B cell (primary cell): ENCODE measurements around the gene GRIN3A. TPM values are rescaled to one million over a fixed set of nuclear protein-coding genes. Genes with fewer than 3 reads are reported as not detected.

Source experiments
- ATAC-seq: fragments of 200-7000 bp; cut with Tn5 transposase; one replicate; pipeline ENCODE4 v1.10.0; 2021; ENCODE audit warnings: low read depth, mild to moderate bottlenecking, moderate number of reproducible peaks, moderate library complexity
- CTCF ChIA-PET: fragments of 350-600 bp; sonication (Branson Sonifier 250); formaldehyde crosslinking; loops from one replicate; lab custom pipeline; 2021; ENCODE audit warnings: antibody characterized with exemption, inconsistent platforms; lab: Charles Lee
- POLR2A ChIA-PET: fragments of 350-600 bp; sonication (Branson Sonifier 250); formaldehyde crosslinking; loops from one replicate; lab custom pipeline; 2021; ENCODE audit warnings: antibody characterized with exemption; lab: Charles Lee
- DNase-seq: peaks from one replicate; pipeline ENCODE4 v3.0.0; 2013
- H2AFZ ChIP-seq: 2 replicates; pipeline ENCODE4 v1.6.1; 2012; ENCODE audit warnings: mild to moderate bottlenecking, low read depth, low read length; ENCODE audit not compliant: insufficient read depth, poor library complexity, severe bottlenecking
- H3K27ac ChIP-seq, 2 donors: 1 replicate in 1 of 2; 2 replicates in 1 of 2; pipeline ENCODE4 v1.5.1; 2012 to 2013; ENCODE audit warnings: low read length in 2 of 2, mild to moderate bottlenecking in 2 of 2, moderate library complexity in 1 of 2
- H3K27me3 ChIP-seq, 4 experiments: fragments of 200-600 bp in 1 of 4; sonication (generic) in 1 of 4; replicated peaks in 1 of 4; 1 replicate in 2 of 4; 2 replicates in 2 of 4; pipeline versions ENCODE4 v1.6.1 to v1.7.0; 2013 to 2016; ENCODE audit warnings: low read length in 3 of 4, mild to moderate bottlenecking in 2 of 4, mixed read lengths in 1 of 4, moderate library complexity in 1 of 4; ENCODE audit not compliant: insufficient read depth in 4 of 4, control insufficient read depth in 3 of 4; ENCODE audit errors: control extremely low read depth in 1 of 4
- H3K36me3 ChIP-seq, 2 experiments: replicated peaks in 1 of 2; 1 replicate in 1 of 2; 2 replicates in 1 of 2; pipeline versions ENCODE4 v1.6.1 to v1.7.1; 2013; ENCODE audit warnings: low read length in 1 of 2; ENCODE audit not compliant: insufficient read depth in 2 of 2, control insufficient read depth in 1 of 2; ENCODE audit errors: control extremely low read depth in 1 of 2, extremely low read depth in 1 of 2
- H3K4me1 ChIP-seq, 2 donors: fragments of 200-600 bp in 1 of 2; sonication (generic) in 1 of 2; 1 replicate in 1 of 2; 2 replicates in 1 of 2; pipeline versions ENCODE4 v1.5.1 to v1.6.1; 2013 to 2017; ENCODE audit warnings: low read length in 2 of 2; ENCODE audit not compliant: control insufficient read depth in 2 of 2, insufficient read depth in 2 of 2
- H3K4me2 ChIP-seq: replicated peaks from 2 replicates; pipeline ENCODE3; 2012; ENCODE audit warnings: mild to moderate bottlenecking, low read depth, low read length; ENCODE audit not compliant: poor library complexity, severe bottlenecking
- H3K4me3 ChIP-seq, 5 experiments: fragments of 200-600 bp in 1 of 5; sonication (generic) in 1 of 5; 1 replicate in 3 of 5; 2 replicates in 2 of 5; pipeline versions ENCODE4 v1.5.1 to v1.7.0; 2011 to 2016; ENCODE audit warnings: low read length in 4 of 5, mild to moderate bottlenecking in 4 of 5, low read depth in 2 of 5, control low read depth in 1 of 5, moderate library complexity in 1 of 5; ENCODE audit not compliant: insufficient read depth in 1 of 5; ENCODE audit errors: control extremely low read depth in 1 of 5, extremely low read depth in 1 of 5
- H3K79me2 ChIP-seq: fragments of 200-600 bp; sonication (generic); one replicate; pipeline ENCODE4 v1.6.0; 2016; ENCODE audit warnings: low read length; ENCODE audit not compliant: control insufficient read depth, insufficient read depth
- H3K9ac ChIP-seq: fragments of 200-600 bp; sonication (generic); 2 replicates; pipeline ENCODE4 v1.6.1; 2017; ENCODE audit warnings: mild to moderate bottlenecking, low read length, moderate library complexity
- H3K9me3 ChIP-seq, 3 donors: one replicate each; pipeline versions ENCODE4 v1.6.1 to v1.7.1; 2013; ENCODE audit warnings: low read length in 2 of 3; ENCODE audit not compliant: control insufficient read depth in 2 of 3, insufficient read depth in 1 of 3; ENCODE audit errors: control extremely low read depth in 1 of 3
- H4K20me1 ChIP-seq: 2 replicates; pipeline ENCODE4 v1.6.0; 2012; ENCODE audit warnings: mild to moderate bottlenecking, low read length; ENCODE audit not compliant: insufficient read depth, control insufficient read depth, poor library complexity, severe bottlenecking
- H3K27ac Mint-ChIP-seq: one replicate; pipeline ENCODE4 v1.8.0; 2021; ENCODE audit warnings: mixed read lengths
- H3K27me3 Mint-ChIP-seq: one replicate; pipeline ENCODE4 v1.8.0; 2021; ENCODE audit warnings: mixed read lengths
- H3K4me1 Mint-ChIP-seq: one replicate; pipeline ENCODE4 v1.8.0; 2021; ENCODE audit warnings: mixed read lengths
- H3K4me3 Mint-ChIP-seq: one replicate; pipeline ENCODE4 v1.8.0; 2021; ENCODE audit warnings: mixed read lengths
- H3K9me3 Mint-ChIP-seq: one replicate; pipeline ENCODE4 v1.8.0; 2022; ENCODE audit warnings: mixed read lengths; ENCODE audit not compliant: insufficient read depth
- EZH2 ChIP-seq: IDR thresholded peaks from 2 replicates; pipeline ENCODE4 v1.6.1; 2012; ENCODE audit warnings: borderline replicate concordance, low read depth, mild to moderate bottlenecking, moderate library complexity, low read length; ENCODE audit not compliant: insufficient read depth, poor library complexity, severe bottlenecking
- WGBS: methylation state at CpG from one replicate; pipeline ENCODE4 v1.1.5; 2013; ENCODE audit warnings: missing lambda C conversion rate; ENCODE audit not compliant: insufficient coverage; 5-methylcytosine and 5-hydroxymethylcytosine counted together
- intact Hi-C: fragments of 100-400 bp; cut with micrococcal nuclease; formaldehyde crosslinking; loops from one replicate; pipeline ENCODE4 v1.10.0; 2022
- polyA plus RNA-seq: library from polyadenylated mRNA; depleted of rRNA; stranded (reverse); fragments of >200 nt; gene quantifications from 2 replicates; pipeline ENCODE4 v1.2.3, GENCODE V29; 2012
- total RNA-seq, 2 donors: library from RNA; stranded (reverse); fragments of 120-200 nt in 1 of 2; gene quantifications; 1 replicate in 1 of 2; 2 replicates in 1 of 2; pipeline versions ENCODE4 v1.2.3 to v1.2.4, GENCODE V29; 2013 to 2022
- TF ChIP-seq, protein P1 (sequence below): fragments of 200-600 bp; IDR thresholded peaks from one replicate; pipeline ENCODE4 v1.8.0; 2022; ENCODE audit warnings: antibody characterized with exemption, mild to moderate bottlenecking

GRIN3A gene
- total and polyA plus RNA-seq, 2 donors (not counting 1 experiment from before 2014, with no cell fraction given) = not detected

DNA sequence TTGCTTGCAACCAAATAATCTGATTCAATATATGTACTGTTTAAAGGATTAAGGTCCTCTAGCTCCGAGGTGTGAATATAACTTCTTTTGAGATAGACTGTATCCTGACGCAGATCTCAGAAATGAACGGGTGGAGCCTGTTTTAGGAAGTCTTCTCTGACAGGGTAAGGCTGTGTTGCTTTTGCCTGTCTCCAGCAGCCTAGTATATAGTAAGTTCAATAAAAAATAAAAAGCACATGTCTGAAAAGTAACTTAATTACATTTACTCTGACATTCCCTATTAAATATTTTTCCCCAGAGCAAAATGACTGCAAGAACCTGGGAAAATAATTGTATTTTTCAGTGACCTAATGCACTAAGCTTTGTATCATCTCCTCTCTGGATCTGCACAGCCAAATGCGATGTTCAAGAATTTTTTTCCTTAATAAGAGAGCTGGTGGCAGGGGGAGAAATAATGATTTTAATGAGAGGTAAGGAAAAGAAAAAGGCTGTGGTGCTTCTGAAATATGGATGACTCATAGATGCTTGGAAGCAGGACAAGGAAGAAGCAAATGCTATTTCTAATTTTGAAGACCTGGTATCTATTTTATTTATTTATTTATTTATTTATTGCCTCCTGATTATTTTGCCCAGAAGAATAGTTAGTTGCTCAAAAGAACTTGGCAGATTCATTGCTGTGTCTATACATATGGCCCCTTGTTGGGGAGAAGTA is 151.0 kb downstream of the GRIN3A start:
- Histone ChIP-seq H3K27ac (no peak overlapping the region), H2AFZ (no peak overlapping the region), H3K9ac (no peak overlapping the region), H3K27me3 (no peaks in the 10 kb centered on the region), H3K4me3 (no peak overlapping the region), H3K9me3 (no peaks in the 10 kb centered on the region), H3K4me2 (no peak overlapping the region), H3K79me2 (no peaks in the 10 kb centered on the region), H3K4me1 (no peaks in the 10 kb centered on the region), H3K36me3 (no peaks in the 10 kb centered on the region), H4K20me1 (no peaks in the 10 kb centered on the region)
- no peaks in the 10 kb centered on the region for H3K9me3 Mint-ChIP-seq
- ChIA-PET POLR2A (no interaction called here), CTCF (no interaction called here)
- no peak for DNase-seq
- no CpG with 5 or more reads among the region's 4 CpGs for WGBS
- no peak overlapping the region for H3K27ac Mint-ChIP-seq
- no peaks in the 10 kb centered on the region for H3K4me1 Mint-ChIP-seq
- no peak overlapping the region for H3K4me3 Mint-ChIP-seq
- intact Hi-C loops = no loop called here
- peaks cover 7% of the 10 kb centered on the region for H3K27me3 Mint-ChIP-seq
- TF ChIP-seq, protein P1, sequence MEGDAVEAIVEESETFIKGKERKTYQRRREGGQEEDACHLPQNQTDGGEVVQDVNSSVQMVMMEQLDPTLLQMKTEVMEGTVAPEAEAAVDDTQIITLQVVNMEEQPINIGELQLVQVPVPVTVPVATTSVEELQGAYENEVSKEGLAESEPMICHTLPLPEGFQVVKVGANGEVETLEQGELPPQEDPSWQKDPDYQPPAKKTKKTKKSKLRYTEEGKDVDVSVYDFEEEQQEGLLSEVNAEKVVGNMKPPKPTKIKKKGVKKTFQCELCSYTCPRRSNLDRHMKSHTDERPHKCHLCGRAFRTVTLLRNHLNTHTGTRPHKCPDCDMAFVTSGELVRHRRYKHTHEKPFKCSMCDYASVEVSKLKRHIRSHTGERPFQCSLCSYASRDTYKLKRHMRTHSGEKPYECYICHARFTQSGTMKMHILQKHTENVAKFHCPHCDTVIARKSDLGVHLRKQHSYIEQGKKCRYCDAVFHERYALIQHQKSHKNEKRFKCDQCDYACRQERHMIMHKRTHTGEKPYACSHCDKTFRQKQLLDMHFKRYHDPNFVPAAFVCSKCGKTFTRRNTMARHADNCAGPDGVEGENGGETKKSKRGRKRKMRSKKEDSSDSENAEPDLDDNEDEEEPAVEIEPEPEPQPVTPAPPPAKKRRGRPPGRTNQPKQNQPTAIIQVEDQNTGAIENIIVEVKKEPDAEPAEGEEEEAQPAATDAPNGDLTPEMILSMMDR = no peak
- no peak for TF ChIP-seq EZH2
- ATAC-seq = no peak

DNA sequence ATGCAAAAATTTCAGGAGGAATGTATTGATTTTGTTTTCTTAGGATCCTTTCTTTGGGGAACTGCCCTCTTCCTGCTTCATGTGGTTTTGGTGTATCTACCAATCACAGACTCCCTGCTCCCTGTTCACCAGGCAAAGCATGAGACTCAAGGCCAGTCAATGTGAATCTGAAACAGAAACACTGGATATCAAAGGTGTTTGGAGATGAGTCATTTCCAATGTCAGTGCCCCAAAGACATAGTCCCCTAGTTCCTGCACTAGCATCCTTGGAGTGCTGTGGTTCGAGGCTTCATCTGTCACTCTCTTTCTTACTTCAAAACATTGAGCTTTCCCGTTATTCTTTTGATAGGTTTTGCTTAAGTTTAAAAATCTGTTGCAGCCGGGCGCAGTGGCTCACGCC is 151.8 kb downstream of the GRIN3A start:
- POLR2A ChIA-PET = no interaction called here
- ATAC-seq = no peak

More for the DNA sequence above, 151.8 kb downstream of the GRIN3A start:
- no peaks in the 10 kb centered on the region for H3K79me2 ChIP-seq
- DNase-seq = no peak
- no peaks in the 10 kb centered on the region for H3K9me3 ChIP-seq
- no peak overlapping the region for H3K27ac Mint-ChIP-seq
- H3K4me2 ChIP-seq = no peak overlapping the region
- no peaks in the 10 kb centered on the region for H3K4me1 ChIP-seq
- TF ChIP-seq EZH2 = no peak
- TF ChIP-seq, protein P1 = no peak
- no peak overlapping the region for H3K4me3 Mint-ChIP-seq
- CTCF ChIA-PET = no interaction called here
- H3K4me1 Mint-ChIP-seq = no peaks in the 10 kb centered on the region
- H3K4me3 ChIP-seq = no peak overlapping the region
- WGBS = 90% methylated on average over 3 of the region's 5 CpGs
- H2AFZ ChIP-seq = no peak overlapping the region
- no peak overlapping the region for H3K27ac ChIP-seq
- peaks cover 9% of the 10 kb centered on the region for H3K27me3 Mint-ChIP-seq
- H3K9me3 Mint-ChIP-seq = no peaks in the 10 kb centered on the region
- H3K36me3 ChIP-seq = no peaks in the 10 kb centered on the region
- intact Hi-C loops = no loop called here
- no peaks in the 10 kb centered on the region for H4K20me1 ChIP-seq
- no peak overlapping the region for H3K9ac ChIP-seq
- no peaks in the 10 kb centered on the region for H3K27me3 ChIP-seq
